Large intestine (tissue), 3 donors: ENCODE results near the gene TM4SF20. TPM values are rescaled to one million over a fixed set of nuclear protein-coding genes. Genes with fewer than 3 reads are reported as not detected.
"Not testable (repeated sequence)": the region's sequence is repeated elsewhere in the genome, so short reads cannot be mapped to it uniquely, and the experiment has no call there.

Experiments used
- DNase-seq, 2 donors: peaks; one replicate each; pipeline versions ENCODE4 v3.0.0 to v3.0.0-alpha.2; 2013
- H3K27ac ChIP-seq: one replicate; pipeline ENCODE4 v1.5.1; 2013; ENCODE audit warnings: low read length
- H3K27me3 ChIP-seq: 2 replicates; pipeline ENCODE4 v1.6.1; 2013; ENCODE audit warnings: low read length; ENCODE audit not compliant: control insufficient read depth, insufficient read depth
- H3K36me3 ChIP-seq: 2 replicates; pipeline ENCODE4 v1.6.1; 2013; ENCODE audit warnings: low read length; ENCODE audit not compliant: control insufficient read depth, insufficient read depth
- H3K4me1 ChIP-seq: one replicate; pipeline ENCODE4 v1.6.1; 2013; ENCODE audit warnings: low read length; ENCODE audit not compliant: control insufficient read depth, insufficient read depth
- H3K4me3 ChIP-seq: one replicate; pipeline ENCODE4 v1.5.1; 2013; ENCODE audit warnings: low read length
- H3K9me3 ChIP-seq: one replicate; pipeline ENCODE4 v1.6.1; 2013; ENCODE audit warnings: mild to moderate bottlenecking, low read depth, low read length, moderate library complexity; ENCODE audit not compliant: control insufficient read depth
- WGBS: methylation state at CpG from one replicate; pipeline ENCODE4 v1.1.5; 2013; ENCODE audit warnings: low lambda C conversion rate; ENCODE audit not compliant: insufficient coverage; 5-methylcytosine and 5-hydroxymethylcytosine counted together
- polyA plus RNA-seq: library from polyadenylated mRNA; unstranded; fragments of 120-200 nt; gene quantifications from one replicate; pipeline ENCODE4 v1.2.1, GENCODE V29; 2013

TM4SF20 gene
- polyA plus RNA-seq, 1 donor, result 171 TPM

- peak; percentile 51 to 76 for DNase-seq
- H3K27ac ChIP-seq, result peak overlapping the region; percentile 88
Measured at GRCh38 chr2:227398684-227399670, 19.9 kb upstream of the TM4SF20 start.

GRCh38 chr2:227397562-227397961 is 18.5 kb upstream of the TM4SF20 start:
- Histone ChIP-seq H3K36me3 (no peaks in the 10 kb centered on the region), H3K27ac (no peak overlapping the region), H3K4me1 (peaks cover 34% of the 10 kb centered on the region), H3K9me3 (no peaks in the 10 kb centered on the region), H3K27me3 (no peaks in the 10 kb centered on the region), H3K4me3 (no peak overlapping the region)
- no CpG with 5 or more reads among the region's 4 CpGs for WGBS
- no peak for DNase-seq

More at GRCh38 chr2:227398684-227399670, 19.9 kb upstream of the TM4SF20 start:
- Histone ChIP-seq H3K4me1 (peaks cover 34% of the 10 kb centered on the region), H3K27me3 (no peaks in the 10 kb centered on the region), H3K36me3 (no peaks in the 10 kb centered on the region), H3K9me3 (no peaks in the 10 kb centered on the region), H3K4me3 (no peak overlapping the region)
- 0% methylated on average over 1 of the region's 4 CpGs for WGBS

- Histone ChIP-seq H3K27me3 (no peaks in the 10 kb centered on the region), H3K27ac (peak overlapping the region; percentile 19), H3K4me1 (peaks cover 21% of the 10 kb centered on the region), H3K36me3 (no peaks in the 10 kb centered on the region), H3K4me3 (no peak overlapping the region), H3K9me3 (no peaks in the 10 kb centered on the region)
- DNase-seq, result peak in 1 of 2 donors; percentile 54
- WGBS, result no CpG with 5 or more reads among the region's 1 CpG
Measured at GRCh38 chr2:227395556-227395955, 16.4 kb upstream of the TM4SF20 start.

- no peaks in the 10 kb centered on the region for H3K36me3 ChIP-seq
- H3K4me3 ChIP-seq, result no peak overlapping the region
- H3K27me3 ChIP-seq, result no peaks in the 10 kb centered on the region
- DNase-seq, result no peak
- peaks cover 12% of the 10 kb centered on the region for H3K4me1 ChIP-seq
- H3K27ac ChIP-seq, result no peak overlapping the region
- H3K9me3 ChIP-seq, result no peaks in the 10 kb centered on the region
- WGBS, result no CpG with 5 or more reads among the region's 2 CpGs
Measured at GRCh38 chr2:227394401-227394800, 15.3 kb upstream of the TM4SF20 start.

- Histone ChIP-seq H3K4me1 (no peaks in the 10 kb centered on the region), H3K9me3 (no peaks in the 10 kb centered on the region), H3K36me3 (no peaks in the 10 kb centered on the region), H3K4me3 (no peak overlapping the region), H3K27me3 (no peaks in the 10 kb centered on the region), H3K27ac (no peak overlapping the region)
- 90% methylated on average over 4 of the region's 17 CpGs for WGBS
- no peak for DNase-seq
Measured at GRCh38 chr2:227390468-227391256, 11.6 kb upstream of the TM4SF20 start.

GRCh38 chr2:227389661-227390060 is 10.6 kb upstream of the TM4SF20 start:
- H3K9me3 ChIP-seq, result no peaks in the 10 kb centered on the region
- H3K4me1 ChIP-seq, result peaks cover 9% of the 10 kb centered on the region
- H3K36me3 ChIP-seq, result no peaks in the 10 kb centered on the region
- H3K27me3 ChIP-seq, result no peaks in the 10 kb centered on the region
- DNase-seq, result no peak
- H3K27ac ChIP-seq, result no peak overlapping the region
- WGBS, result no CpG with 5 or more reads among the region's 7 CpGs
- no peak overlapping the region for H3K4me3 ChIP-seq

- no peaks in the 10 kb centered on the region for H3K27me3 ChIP-seq
- H3K9me3 ChIP-seq, result no peaks in the 10 kb centered on the region
- H3K36me3 ChIP-seq, result no peaks in the 10 kb centered on the region
- DNase-seq, result no peak
- H3K4me3 ChIP-seq, result no peak overlapping the region
- WGBS, result 78% methylated on average over 3 of the region's 3 CpGs
- H3K27ac ChIP-seq, result no peak overlapping the region
- peaks cover 11% of the 10 kb centered on the region for H3K4me1 ChIP-seq
Measured at GRCh38 chr2:227389231-227389630, 10.1 kb upstream of the TM4SF20 start.

- Histone ChIP-seq H3K27me3 (no peaks in the 10 kb centered on the region), H3K36me3 (no peaks in the 10 kb centered on the region), H3K27ac (no peak overlapping the region), H3K4me1 (peaks cover 17% of the 10 kb centered on the region), H3K4me3 (no peak overlapping the region), H3K9me3 (no peaks in the 10 kb centered on the region)
- no peak for DNase-seq
- no CpG with 5 or more reads among the region's 7 CpGs for WGBS
Measured at GRCh38 chr2:227388537-227389011, 9.5 kb upstream of the TM4SF20 start.

- not testable (repeated sequence) for H3K36me3 ChIP-seq, DNase-seq, H3K9me3 ChIP-seq, H3K27me3 ChIP-seq, H3K27ac ChIP-seq, H3K4me3 ChIP-seq
- WGBS, result no CpG with 5 or more reads among the region's 7 CpGs
- peaks cover 19% of the 10 kb centered on the region for H3K4me1 ChIP-seq
Measured at GRCh38 chr2:227387583-227387982, 8.5 kb upstream of the TM4SF20 start, which contains the start of gene SCYGR1. Gene SCYGR1, minus strand, starts transcription at chr2:227387949. Its CDS starts 0 bp downstream, at chr2:227387949.

- Histone ChIP-seq H3K4me3 (no peak overlapping the region), H3K9me3 (no peaks in the 10 kb centered on the region), H3K27me3 (no peaks in the 10 kb centered on the region), H3K36me3 (no peaks in the 10 kb centered on the region), H3K27ac (no peak overlapping the region), H3K4me1 (peaks cover 19% of the 10 kb centered on the region)
- DNase-seq, result no peak
- WGBS, result 75% methylated on average over 2 of the region's 6 CpGs
Measured at GRCh38 chr2:227386630-227387029, 7.5 kb upstream of the TM4SF20 start.
